HG03175 (cell line): Measurements from ENCODE around the gene SCN9A.
"Not testable (repeated sequence)": the region's sequence is repeated elsewhere in the genome, so short reads cannot be mapped to it uniquely, and the experiment has no call there.

Source experiments
- ATAC-seq: cut with Tn5 transposase; IDR thresholded peaks from one replicate; pipeline ENCODE4 v1.9.1; 2021; ENCODE audit warnings: mild to moderate bottlenecking, moderate library complexity; ENCODE audit not compliant: unreplicated experiment

SCN9A gene

DNA sequence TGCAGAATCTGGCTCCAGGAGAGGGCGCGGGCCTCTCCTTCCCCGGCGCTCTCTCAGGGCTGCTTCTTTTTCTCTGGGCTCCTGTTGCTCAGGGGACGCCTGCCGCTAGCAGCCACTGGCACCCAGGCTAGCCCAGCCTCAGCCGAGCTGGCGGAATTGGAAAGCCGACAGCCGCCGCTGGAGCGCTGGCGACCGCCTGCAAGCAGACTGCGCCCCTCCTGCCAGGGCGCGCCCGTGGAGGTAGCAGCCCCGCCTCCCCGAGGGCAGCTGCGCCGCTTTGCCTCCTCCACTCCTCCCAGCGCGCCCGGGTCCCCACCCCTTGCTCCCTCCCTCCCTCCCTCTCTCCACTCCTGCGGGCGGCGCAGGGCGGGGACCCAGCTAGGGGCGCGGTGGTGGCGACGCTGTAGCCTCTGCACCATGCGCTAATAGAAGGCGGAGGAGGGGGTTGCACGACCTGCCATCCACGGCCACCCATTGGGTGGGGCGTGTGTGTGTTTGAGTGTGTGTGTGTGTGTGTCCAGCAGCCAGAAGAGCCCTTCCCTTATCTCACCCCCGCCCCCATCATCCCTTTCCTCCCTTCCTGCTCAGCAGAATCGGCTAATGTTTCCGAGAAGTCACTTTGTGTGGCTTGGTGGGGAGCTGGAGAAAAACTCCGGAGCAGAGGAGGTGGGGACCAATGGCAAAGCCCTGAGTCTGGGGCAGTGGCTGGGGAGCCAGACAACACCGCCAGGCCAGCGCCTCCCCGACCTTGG lies at the start of gene SCN9A:
Gene SCN9A (minus strand): TSS at position 209 of the 752 bp plus-strand sequence. CDS start 64,188 bp downstream, outside the sequence.
- peak; percentile 46 for ATAC-seq

DNA sequence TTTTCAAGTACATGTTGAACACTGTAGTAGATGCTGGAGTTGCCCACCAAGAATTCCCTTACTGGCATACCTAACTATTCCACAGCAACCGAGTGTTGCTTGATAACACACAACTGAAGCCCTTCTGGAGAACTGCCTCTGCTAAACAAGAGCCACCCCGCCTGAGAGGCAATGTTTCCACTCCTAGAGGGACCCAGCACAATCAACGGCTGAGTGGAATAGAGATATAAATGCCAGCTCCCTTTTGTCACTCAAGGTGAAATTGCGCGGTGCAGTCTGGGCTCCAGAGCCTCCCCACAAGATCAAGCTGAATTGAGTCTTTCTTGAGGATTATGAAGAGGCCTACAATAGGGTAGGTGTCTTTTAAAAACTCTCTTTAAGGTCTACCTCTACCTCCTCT lies 49.1 kb upstream of the SCN9A start:
- ATAC-seq = no peak

DNA sequence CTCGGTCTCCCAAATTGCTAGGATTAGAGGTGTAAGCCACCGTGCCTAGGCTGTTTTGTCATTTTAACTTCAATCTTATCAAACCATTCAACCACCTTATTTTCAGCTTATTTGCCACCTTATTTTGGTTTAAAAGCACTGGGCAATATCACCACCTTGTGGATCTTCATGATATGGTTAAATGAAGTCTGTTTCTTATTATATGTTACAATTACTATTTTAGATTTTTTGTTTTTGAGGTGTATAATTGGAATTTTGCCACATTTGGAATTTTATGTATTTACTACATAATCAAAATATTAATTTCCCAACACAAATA lies 43.8 kb upstream of the SCN9A start:
- no peak for ATAC-seq

DNA sequence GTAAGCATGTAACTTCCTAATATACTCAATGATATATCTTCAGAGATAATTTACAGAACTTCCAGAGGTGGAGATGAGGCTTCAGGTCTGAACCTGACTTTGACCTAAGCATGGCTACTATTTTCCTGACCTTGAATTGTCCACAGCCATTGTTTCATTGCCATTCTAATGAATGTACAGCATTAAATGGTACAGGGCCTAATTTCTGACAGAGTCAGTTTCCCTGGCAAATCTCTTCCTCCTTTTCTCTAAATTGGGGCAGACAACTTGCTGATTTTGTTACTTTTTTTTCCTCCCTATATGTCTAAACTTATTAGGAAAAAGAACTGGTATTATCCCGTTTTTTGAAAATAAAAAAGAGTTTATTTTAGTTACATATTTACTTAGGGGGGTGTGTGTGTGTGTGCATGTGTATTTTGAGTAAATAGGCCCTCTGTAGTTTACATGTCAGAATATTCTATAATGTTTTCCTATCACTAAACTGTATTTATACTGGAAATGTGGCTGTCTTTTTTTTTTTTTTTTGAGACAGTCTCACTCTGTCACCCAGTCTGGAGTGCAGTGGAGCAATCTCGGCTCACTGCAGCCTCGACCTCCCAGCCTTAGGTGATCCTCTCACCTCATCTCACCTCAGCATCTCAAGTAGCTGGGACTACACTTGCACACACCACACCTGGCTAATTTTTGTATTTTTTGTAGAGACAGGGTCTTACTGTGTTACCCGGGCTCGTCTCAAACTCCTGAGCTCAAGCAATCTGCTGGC lies 43.3 kb upstream of the SCN9A start:
- no peak for ATAC-seq

DNA sequence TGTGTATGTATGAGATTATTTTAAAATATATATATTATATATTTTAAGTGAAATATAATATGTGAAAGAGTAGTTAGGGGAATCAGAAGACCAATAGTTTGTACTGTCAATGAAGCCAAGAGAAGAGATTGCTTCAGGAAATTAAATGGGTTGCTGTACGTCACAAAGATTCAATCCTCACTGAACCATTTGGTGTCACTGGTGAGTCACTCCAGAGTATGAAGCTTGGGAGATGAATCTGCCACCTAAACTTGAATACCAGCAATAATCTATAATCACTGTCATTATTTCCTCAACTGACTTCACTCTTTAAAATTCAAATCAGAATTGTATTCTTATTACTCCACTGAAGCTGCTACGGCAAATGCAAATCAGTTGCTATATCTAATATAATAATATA lies 41.9 kb upstream of the SCN9A start:
- ATAC-seq = no peak

DNA sequence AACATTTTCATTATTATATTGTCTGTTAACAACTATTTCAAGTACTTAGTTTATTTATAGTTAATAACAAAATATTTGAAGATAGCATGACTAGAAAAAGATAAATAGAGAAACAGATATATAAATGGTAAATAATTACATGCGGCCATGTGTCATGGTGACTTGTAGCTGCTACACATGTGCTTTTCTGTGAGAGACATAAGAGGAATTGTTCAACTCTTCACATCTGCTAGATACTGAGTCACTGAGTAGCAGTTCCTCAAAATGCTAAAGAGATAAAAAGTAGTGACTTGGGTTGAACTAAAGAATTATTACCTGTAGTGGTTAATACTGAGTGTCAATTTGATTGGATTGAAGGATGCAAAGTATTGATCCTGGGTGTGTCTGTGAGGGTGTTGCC lies 37.5 kb upstream of the SCN9A start:
- ATAC-seq = no peak

DNA sequence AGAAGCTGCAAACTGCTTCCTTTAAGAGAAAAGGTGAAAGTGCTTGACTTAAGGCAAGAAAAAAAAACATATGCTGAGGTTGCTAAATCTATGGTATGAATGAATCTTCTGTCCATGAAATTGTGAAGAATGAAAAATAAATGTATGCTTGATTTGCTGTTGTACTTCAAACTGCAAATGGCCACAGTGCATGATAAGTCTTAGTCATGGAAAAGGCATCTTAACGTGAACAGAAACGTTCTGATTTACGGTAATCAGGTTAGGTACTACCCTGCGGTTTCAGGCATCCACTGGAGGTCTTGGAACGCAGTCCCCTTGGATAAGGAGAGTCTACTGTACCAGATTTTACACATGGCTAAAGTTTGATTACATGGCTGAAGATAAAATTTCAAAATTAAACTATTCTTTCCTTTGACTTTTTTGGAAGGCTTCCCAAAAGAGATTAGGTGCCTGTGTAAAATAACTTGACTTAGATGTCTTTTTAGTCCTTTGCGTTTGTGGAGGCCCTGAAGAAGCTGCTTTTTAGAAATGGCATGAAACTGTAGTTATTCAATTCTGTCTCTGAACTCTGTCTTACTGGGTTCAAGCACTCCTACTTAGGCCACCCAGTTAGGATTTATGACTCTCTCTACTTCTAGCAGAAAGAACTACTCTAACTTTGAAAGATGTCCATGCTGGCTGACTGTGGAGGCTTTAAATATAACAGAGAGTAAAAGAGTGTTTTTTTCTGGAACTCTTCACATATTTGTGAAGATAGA lies 35.9 kb upstream of the SCN9A start:
- no peak for ATAC-seq

DNA sequence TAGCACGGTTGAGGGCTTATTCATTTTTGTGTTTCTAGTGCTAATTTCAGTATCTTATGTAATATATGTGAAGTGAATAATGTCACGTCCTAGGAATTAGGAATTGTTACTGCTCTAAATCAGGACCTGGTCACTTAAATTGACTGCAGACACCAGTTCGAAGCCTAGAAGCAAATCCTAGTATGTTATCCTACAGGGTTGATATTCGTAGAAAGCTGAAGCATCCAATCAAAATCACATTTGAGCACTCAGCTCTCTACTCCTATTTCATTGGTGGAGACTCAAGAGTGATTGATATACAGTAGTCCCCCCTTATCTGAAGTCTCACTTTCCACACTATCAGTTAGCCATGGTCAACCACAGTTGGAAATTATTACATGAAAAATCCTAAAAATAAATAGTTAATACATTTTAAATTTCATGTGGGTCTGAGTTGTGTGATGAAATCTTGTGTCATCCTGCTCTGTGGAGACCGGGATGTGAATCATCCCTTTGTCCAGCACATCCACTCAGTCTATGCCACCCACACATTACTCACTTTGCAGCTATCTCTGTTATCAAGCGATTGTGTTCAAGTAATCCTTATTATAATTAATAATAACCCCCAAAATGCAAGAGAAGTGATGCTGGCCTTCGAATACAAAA lies 35.2 kb upstream of the SCN9A start:
- no peak for ATAC-seq

DNA sequence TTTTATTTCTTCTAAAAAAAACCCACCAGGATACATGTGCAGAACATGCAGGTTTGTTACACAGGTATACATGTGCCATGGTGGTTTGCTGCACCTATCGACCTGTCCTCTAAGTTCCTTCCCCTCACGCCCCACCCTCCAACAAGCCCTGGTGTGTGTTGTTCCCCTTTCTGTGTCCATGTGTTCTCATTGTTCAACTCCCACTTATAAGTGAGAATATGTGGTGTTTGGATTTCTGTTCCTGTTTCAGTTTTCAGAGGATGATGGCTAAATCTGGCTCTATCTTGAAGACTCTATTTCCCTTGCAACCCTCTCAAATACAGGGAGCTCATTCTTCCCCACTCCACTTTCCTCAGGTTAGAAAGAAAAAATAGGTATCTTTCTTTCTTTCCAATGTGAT lies 32.0 kb upstream of the SCN9A start:
- ATAC-seq = not testable (repeated sequence)

DNA sequence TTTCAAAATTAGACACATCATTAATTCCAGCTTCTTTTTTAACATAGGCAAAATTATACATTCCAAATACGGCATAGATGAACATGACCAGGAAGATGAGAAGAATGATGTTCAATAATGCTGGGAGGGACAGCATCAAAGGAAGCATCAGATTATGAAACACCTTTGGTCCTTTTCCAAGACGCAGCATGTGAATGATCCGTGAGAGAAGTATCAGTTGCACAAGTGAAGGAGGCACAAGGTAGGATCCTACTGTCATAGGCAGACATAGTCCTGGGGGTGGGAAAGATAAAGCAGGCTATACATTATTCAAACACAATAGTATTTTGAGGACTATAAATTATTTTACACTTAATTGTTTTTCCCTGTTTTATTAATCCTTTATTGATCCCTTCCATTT lies 30.6 kb upstream of the SCN9A start:
- no peak for ATAC-seq

DNA sequence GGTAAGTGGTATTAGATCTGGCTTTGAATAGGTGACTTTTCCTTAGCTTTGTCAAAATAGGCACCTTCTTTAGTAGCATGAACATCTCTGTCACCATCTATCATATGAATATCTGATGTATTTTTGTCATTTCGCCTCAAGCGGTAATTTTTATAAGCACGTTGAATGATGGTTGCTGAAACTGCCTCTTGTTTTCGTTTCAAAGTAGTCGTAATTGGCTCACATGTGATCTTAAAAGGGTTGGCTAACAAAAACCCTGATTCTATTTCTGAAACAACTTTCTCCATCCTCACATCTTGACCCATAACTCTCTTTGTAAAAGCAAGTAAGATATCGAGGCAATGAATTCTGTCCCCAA lies 29.8 kb upstream of the SCN9A start:
- no peak for ATAC-seq

DNA sequence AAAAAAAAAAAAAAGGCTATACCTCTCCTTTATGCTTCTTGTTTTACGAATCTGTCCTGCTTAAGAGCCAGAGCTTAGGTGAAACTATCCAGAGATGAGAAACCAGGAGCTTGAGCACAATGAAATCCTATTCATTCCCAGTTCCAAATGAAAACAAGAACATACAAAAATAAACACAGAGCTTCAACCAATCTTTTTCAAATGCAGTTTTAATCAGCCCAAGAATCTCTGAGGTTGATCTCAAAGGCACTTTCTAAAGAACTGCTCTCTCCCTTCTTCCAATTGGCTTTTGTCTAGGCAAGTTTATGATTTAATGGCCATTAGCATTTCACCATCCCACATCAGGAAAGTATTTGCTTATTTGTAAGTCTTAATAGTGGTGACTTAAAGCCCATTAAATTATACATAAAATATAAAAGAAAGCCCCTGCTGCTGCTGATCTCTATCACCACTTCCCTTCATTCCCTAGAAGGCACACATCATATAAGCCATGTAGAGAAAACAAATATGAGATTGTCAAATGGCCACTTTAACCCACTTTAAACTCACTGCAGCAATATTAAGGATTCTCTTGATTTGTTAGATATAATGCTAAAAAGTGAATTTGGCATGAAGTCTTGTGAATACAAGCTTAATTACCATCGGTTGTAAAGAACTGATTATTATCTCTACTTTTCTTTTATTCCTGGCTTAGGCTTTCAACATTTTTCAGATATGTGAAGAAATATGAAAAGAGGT lies 29.3 kb upstream of the SCN9A start:
- ATAC-seq = no peak

DNA sequence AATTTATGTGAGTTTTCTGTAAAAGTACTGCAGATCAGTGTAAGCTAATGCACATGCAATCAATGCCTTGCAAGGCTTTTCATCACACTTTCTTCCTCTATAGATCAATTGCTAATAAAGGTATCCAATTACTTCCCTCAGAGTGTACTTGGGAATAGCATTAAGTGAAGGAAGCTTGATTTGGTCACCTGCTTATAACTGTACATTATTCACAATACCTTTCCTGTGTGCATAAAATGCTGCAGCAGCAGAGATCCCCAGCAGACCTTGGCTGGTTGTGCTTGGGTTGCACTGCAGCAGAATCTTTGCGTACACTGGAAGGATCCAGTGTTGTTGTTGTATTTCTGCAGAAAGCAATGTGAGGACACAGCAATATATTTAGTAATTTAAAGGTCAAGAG lies 18.5 kb upstream of the SCN9A start:
- no peak for ATAC-seq

DNA sequence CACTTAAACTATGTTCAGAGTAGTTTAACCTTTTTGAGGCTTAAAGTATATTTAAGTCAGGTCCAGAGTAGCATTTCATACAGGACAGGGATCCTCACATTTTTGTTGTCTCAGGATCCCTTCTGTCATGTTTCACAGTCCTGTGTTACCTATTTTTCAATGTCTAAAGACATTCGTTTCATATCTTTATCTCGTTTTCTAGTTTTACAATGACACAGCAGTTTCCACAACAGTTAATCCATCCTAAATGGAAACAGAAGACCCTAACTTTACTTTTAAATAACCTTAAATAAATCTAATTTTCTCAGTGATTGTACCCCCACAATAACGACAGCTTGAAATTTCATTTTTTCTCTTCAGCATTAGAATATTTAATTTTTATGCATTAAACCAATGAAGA lies 17.3 kb upstream of the SCN9A start:
- ATAC-seq = no peak

DNA sequence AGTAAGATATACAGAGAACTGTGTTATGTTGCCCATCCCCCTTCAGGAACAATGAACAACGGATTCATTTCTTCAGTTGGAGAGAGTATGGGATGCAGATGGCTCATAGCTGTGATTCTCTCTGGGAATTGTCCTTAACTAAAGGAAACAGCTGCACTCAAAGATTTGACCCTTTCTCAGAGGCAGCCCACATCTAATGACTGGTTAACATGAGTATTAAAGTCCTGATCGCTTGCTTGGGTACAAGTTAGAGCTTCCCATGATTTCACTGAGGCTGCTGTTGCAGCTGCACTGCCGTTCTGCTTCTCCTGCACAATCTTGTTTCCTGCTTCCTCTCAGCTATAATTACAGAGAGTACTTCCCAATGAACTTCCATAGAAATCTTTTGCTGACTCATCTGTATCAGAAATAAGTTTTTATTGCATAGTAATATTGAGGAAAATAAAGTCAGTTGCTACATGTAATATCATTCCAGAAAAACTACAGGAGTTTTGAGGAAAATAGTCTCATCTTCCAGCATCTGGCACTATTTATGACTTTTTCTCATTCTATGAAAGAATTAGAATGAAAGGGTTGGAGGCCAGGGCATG lies 12.8 kb upstream of the SCN9A start:
- no peak for ATAC-seq

DNA sequence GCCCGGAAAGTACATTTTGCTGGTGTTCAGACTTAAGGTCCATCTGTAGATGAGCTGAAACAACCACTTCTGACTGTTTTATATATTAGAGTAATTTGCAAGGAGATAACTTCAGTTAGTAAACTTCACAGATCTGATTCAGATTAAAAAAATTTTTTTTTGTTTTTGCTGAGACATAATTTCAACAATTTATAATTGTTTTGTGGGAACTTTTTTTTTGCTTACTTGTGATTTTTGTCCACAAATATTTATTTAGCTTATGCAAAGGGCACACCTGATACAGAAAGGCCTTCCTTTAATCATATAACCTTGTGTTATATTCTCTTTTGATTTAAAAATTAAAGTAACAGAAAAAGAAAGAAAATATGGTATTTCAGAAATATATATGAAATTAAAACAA lies 9.6 kb upstream of the SCN9A start:
- no peak for ATAC-seq

DNA sequence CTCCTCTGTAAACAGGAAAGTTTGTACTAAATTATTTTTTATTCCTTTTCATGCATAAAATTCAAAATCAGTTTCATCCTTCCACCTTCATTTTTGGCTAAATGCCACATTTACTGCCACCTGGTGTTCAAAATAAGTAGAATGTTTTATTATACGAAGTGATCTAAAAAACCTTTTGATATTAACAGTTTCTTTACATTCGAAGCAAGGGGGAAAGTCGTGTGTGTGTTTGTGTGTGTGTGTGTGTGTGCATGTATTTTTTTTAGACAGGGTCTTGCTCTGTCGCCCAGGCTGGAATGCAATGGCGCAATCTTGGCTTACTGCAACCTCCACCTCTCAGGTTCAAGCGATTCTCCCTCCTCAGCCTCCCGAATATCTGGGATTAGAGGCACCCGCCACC lies 9.0 kb upstream of the SCN9A start:
- ATAC-seq = no peak

DNA sequence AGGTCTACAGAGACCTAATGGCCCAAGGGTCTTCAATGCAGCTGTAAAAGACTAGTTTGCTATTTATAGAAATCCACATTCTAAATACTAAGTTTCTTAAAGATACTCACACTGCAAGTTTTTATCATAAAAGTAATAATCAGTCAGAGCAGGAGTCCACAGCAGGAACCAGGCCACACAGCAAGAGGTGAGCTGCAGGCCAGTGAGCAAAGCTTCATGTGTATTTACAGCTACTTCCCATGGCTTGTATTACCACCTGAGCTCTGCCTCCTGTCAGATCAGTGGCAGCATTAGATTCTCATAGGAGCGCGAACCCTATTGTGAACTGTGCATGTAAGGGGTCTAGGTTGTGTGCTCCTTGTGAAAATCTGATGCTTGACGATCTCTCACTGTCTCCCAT lies 6.7 kb upstream of the SCN9A start:
- no peak for ATAC-seq

DNA sequence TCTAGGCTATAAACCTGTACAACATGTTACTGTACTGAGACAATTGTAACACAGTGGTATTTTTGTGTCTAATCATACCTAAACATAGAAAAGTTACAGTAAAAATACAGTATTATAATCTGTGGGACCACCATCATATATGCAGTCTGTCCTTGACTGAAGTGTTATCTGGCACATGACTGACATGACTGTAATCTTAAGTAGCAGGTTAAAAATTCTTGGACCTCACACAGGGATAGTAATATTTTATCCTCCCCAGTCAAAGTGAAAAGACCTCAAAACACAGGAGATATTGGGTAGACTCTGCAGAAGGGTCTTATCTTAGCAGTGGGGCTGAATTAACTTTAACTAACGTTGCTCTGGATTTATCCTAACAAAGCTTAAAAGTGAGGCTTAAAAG lies 4.9 kb upstream of the SCN9A start:
- no peak for ATAC-seq

DNA sequence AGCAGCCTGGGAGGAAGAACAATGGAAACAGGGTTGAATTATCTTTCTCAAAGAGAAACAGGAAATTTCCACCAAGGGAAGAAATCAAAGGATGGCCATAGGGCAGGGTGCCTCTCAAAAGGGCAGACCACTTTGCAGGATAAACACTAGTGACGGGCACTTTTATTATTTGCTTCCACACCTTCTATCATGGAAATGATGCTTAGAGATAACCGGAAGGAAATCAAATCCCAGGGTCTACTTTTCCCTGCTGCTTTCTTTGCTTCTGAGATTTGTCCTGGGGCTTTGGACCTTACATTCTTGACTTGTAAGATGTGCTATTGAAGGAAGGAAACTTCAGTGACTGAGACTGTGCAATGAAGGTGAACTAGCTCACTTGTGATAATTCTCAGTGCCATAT lies 1.1 kb upstream of the SCN9A start:
- ATAC-seq = no peak

DNA sequence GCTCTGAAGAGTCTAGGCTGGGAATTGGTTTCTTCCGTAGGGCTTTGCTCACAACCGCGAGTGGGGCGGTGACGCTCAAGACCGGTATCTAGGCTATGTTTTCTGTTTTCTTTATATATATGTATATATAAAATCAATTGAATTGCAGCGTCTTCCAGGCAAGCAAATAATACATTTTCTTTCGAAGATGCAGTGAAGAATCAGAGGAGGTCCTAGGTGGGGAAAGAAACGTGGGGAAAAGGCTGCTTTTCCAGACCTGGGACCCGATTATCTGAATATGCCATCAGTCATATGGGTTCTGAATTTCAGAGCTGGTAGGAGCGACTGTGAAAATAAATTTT lies 714 bp upstream of the SCN9A start:
- ATAC-seq = no peak
